Osteocyte (in vitro differentiated cells): ENCODE measurements around the gene SLC6A11. TPM values are rescaled to one million over a fixed set of nuclear protein-coding genes. Genes with fewer than 3 reads are reported as not detected.

Source experiments
- DNase-seq: peaks from one replicate; pipeline ENCODE4 v3.0.0; 2021; ENCODE audit warnings: mixed read lengths; ENCODE audit not compliant: unreplicated experiment; ENCODE audit errors: extremely low spot score
- H3K27ac Mint-ChIP-seq: one replicate; pipeline ENCODE4 v1.8.0; 2021; ENCODE audit warnings: mild to moderate bottlenecking, mixed read lengths; ENCODE audit not compliant: unreplicated experiment
- H3K27me3 Mint-ChIP-seq: one replicate; pipeline ENCODE4 v1.8.0; 2021; ENCODE audit warnings: mixed read lengths; ENCODE audit not compliant: unreplicated experiment
- H3K36me3 Mint-ChIP-seq: one replicate; pipeline ENCODE4 v1.8.0; 2021; ENCODE audit warnings: mixed read lengths; ENCODE audit not compliant: unreplicated experiment
- H3K4me1 Mint-ChIP-seq: one replicate; pipeline ENCODE4 v1.8.0; 2021; ENCODE audit warnings: mixed read lengths; ENCODE audit not compliant: unreplicated experiment
- H3K4me3 Mint-ChIP-seq: one replicate; pipeline ENCODE4 v1.8.0; 2021; ENCODE audit warnings: mild to moderate bottlenecking, moderate library complexity, mixed read lengths; ENCODE audit not compliant: unreplicated experiment
- H3K9me3 Mint-ChIP-seq: one replicate; pipeline ENCODE4 v1.8.0; 2021; ENCODE audit warnings: mixed read lengths; ENCODE audit not compliant: unreplicated experiment
- total RNA-seq: library from RNA; stranded (reverse); gene quantifications from 2 replicates; pipeline ENCODE4 v1.2.1, GENCODE V29; 2021
- TF ChIP-seq, protein P1 (sequence below): fragments of 200-600 bp; sonication (generic); IDR thresholded peaks from 2 replicates; pipeline ENCODE4 v1.5.0; 2021; ENCODE audit warnings: antibody characterized with exemption, mild to moderate bottlenecking, moderate library complexity

The SLC6A11 gene
- total RNA-seq, 1 donor from 2014 or later, result not detected

- Mint-ChIP-seq H3K9me3 (peaks cover 5% of the 10 kb centered on the region), H3K4me1 (no peaks in the 10 kb centered on the region), H3K27me3 (peaks cover 15% of the 10 kb centered on the region), H3K36me3 (no peaks in the 10 kb centered on the region), H3K4me3 (no peak overlapping the region), H3K27ac (no peak overlapping the region)
- TF ChIP-seq, protein P1, sequence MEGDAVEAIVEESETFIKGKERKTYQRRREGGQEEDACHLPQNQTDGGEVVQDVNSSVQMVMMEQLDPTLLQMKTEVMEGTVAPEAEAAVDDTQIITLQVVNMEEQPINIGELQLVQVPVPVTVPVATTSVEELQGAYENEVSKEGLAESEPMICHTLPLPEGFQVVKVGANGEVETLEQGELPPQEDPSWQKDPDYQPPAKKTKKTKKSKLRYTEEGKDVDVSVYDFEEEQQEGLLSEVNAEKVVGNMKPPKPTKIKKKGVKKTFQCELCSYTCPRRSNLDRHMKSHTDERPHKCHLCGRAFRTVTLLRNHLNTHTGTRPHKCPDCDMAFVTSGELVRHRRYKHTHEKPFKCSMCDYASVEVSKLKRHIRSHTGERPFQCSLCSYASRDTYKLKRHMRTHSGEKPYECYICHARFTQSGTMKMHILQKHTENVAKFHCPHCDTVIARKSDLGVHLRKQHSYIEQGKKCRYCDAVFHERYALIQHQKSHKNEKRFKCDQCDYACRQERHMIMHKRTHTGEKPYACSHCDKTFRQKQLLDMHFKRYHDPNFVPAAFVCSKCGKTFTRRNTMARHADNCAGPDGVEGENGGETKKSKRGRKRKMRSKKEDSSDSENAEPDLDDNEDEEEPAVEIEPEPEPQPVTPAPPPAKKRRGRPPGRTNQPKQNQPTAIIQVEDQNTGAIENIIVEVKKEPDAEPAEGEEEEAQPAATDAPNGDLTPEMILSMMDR, result no peak
- no peak for DNase-seq
These were observed 42.1 kb downstream of the SLC6A11 start for GRCh38 chr3:10858091-10858490.

- no peaks in the 10 kb centered on the region for H3K36me3 Mint-ChIP-seq
- DNase-seq, result no peak
- TF ChIP-seq, protein P1, result no peak
- H3K27ac Mint-ChIP-seq, result no peak overlapping the region
- H3K4me1 Mint-ChIP-seq, result no peaks in the 10 kb centered on the region
- no peak overlapping the region for H3K4me3 Mint-ChIP-seq
- no peaks in the 10 kb centered on the region for H3K9me3 Mint-ChIP-seq
- H3K27me3 Mint-ChIP-seq, result no peaks in the 10 kb centered on the region
These were observed 51.4 kb downstream of the SLC6A11 start for GRCh38 chr3:10867384-10867783.

GRCh38 chr3:10869460-10869859 lies 53.4 kb downstream of the SLC6A11 start:
- H3K4me3 Mint-ChIP-seq, result no peak overlapping the region
- no peaks in the 10 kb centered on the region for H3K9me3 Mint-ChIP-seq
- peaks cover 2% of the 10 kb centered on the region for H3K27me3 Mint-ChIP-seq
- DNase-seq, result no peak
- TF ChIP-seq, protein P1, result no peak
- H3K4me1 Mint-ChIP-seq, result no peaks in the 10 kb centered on the region
- H3K36me3 Mint-ChIP-seq, result no peaks in the 10 kb centered on the region
- H3K27ac Mint-ChIP-seq, result no peak overlapping the region

DNA sequence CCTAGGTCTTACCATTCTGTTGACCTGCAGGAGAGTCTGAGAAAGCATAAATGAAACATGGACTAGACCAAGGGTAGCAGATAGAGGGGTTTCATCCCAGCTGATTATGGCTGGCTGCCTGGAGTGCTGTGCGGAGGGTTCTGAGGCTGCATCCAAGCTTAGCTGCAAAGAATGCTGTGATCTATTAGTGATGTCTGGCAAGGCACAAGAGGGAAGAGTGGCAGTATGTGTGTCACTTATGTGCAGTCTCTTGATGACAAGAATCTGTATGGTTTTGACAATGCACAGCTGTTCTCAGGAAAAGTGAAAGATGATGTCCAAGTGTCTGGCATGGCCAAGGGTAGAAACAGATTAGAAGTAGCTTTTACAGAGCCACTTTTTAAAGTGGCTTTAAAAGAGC lies 54.3 kb downstream of the SLC6A11 start:
- peaks cover 4% of the 10 kb centered on the region for H3K27me3 Mint-ChIP-seq
- H3K4me1 Mint-ChIP-seq, result no peaks in the 10 kb centered on the region
- DNase-seq, result no peak
- no peaks in the 10 kb centered on the region for H3K9me3 Mint-ChIP-seq
- no peak overlapping the region for H3K4me3 Mint-ChIP-seq
- TF ChIP-seq, protein P1, result no peak
- H3K36me3 Mint-ChIP-seq, result no peaks in the 10 kb centered on the region
- H3K27ac Mint-ChIP-seq, result no peak overlapping the region

- TF ChIP-seq, protein P1, result no peak
- no peak overlapping the region for H3K27ac Mint-ChIP-seq
- peaks cover 15% of the 10 kb centered on the region for H3K27me3 Mint-ChIP-seq
- no peaks in the 10 kb centered on the region for H3K36me3 Mint-ChIP-seq
- no peaks in the 10 kb centered on the region for H3K4me1 Mint-ChIP-seq
- DNase-seq, result no peak
- H3K9me3 Mint-ChIP-seq, result no peaks in the 10 kb centered on the region
- no peak overlapping the region for H3K4me3 Mint-ChIP-seq
These were observed 57.4 kb downstream of the SLC6A11 start for GRCh38 chr3:10873415-10873814.
